HCT116 (cell line): ENCODE data around the gene VEPH1.

Experiments
- CEBPB ChIP-seq: IDR thresholded peaks from 2 replicates; pipeline ENCODE4 v1.6.1; 2012; ENCODE audit warnings: low read depth
- TF ChIP-seq, protein P1 (sequence below), 3 experiments: fragments of 200-600 bp in 1 of 3; sonication (generic) in 1 of 3; IDR thresholded peaks in 2 of 3; conservative IDR thresholded peaks in 1 of 3; 2 replicates each; pipeline ENCODE4 v1.5.1; 2012 to 2017; ENCODE audit warnings: low read depth in 2 of 3, low read length in 2 of 3, antibody characterized with exemption in 1 of 3, borderline replicate concordance in 1 of 3, control low read depth in 1 of 3, mild to moderate bottlenecking in 1 of 3, mixed read lengths in 1 of 3, mixed run types in 1 of 3, moderate library complexity in 1 of 3; ENCODE audit not compliant: insufficient read depth in 1 of 3

- no peak for TF ChIP-seq CEBPB
- TF ChIP-seq, protein P1, sequence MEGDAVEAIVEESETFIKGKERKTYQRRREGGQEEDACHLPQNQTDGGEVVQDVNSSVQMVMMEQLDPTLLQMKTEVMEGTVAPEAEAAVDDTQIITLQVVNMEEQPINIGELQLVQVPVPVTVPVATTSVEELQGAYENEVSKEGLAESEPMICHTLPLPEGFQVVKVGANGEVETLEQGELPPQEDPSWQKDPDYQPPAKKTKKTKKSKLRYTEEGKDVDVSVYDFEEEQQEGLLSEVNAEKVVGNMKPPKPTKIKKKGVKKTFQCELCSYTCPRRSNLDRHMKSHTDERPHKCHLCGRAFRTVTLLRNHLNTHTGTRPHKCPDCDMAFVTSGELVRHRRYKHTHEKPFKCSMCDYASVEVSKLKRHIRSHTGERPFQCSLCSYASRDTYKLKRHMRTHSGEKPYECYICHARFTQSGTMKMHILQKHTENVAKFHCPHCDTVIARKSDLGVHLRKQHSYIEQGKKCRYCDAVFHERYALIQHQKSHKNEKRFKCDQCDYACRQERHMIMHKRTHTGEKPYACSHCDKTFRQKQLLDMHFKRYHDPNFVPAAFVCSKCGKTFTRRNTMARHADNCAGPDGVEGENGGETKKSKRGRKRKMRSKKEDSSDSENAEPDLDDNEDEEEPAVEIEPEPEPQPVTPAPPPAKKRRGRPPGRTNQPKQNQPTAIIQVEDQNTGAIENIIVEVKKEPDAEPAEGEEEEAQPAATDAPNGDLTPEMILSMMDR (IDR thresholded peaks at IDR 0.05 in 2 of 3, conservative IDR thresholded peaks at IDR 0.05 in 1 of 3; ENCODE audit: borderline replicate concordance in 1 of 3, insufficient read depth in 1 of 3, low read depth in 2 of 3, low read length in 2 of 3) = no peak
Measured at GRCh38 chr3:157387708-157388435, 115.3 kb downstream of the VEPH1 start.
